DND-41 (cell line): Measurements from ENCODE around the gene RNF186.

ENCODE experiments used
- ATAC-seq: fragments of 200-7000 bp; cut with Tn5 transposase; 3 replicates; pipeline ENCODE4 v1.9.1; 2021; ENCODE audit warnings: low read depth; ENCODE audit not compliant: insufficient read depth
- DNase-seq: peaks from one replicate; pipeline ENCODE4 v3.0.0-alpha.2; 2020
- H2AFZ ChIP-seq: 2 replicates; pipeline ENCODE4 v1.6.0; 2012; ENCODE audit warnings: low read depth, low read length
- H3K27ac ChIP-seq: 2 replicates; pipeline ENCODE4 v1.5.1; 2012; ENCODE audit warnings: low read length, inconsistent platforms
- H3K27me3 ChIP-seq: fragments of 200-600 bp; sonication (generic); 2 replicates; pipeline ENCODE4 v1.6.0; 2012; ENCODE audit warnings: low read length, mild to moderate bottlenecking, inconsistent platforms; ENCODE audit not compliant: insufficient read depth, poor library complexity
- H3K36me3 ChIP-seq: 2 replicates; pipeline ENCODE4 v1.5.1; 2012; ENCODE audit warnings: low read length, inconsistent platforms; ENCODE audit not compliant: insufficient read depth
- H3K4me1 ChIP-seq: 2 replicates; pipeline ENCODE4 v1.5.1; 2012; ENCODE audit warnings: mild to moderate bottlenecking, low read length; ENCODE audit not compliant: insufficient read depth
- H3K4me2 ChIP-seq: 2 replicates; pipeline ENCODE4 v1.6.0; 2012; ENCODE audit warnings: mild to moderate bottlenecking, moderate library complexity, low read length, inconsistent platforms; ENCODE audit not compliant: insufficient read depth
- H3K4me3 ChIP-seq, 2 experiments: fragments of 200-600 bp in 1 of 2; shearing (Covaris generic) in 1 of 2; 2 replicates each; pipeline ENCODE4 v1.5.1; 2012 to 2016; ENCODE audit warnings: inconsistent platforms in 2 of 2, low read length in 2 of 2, mild to moderate bottlenecking in 2 of 2, low read depth in 1 of 2, moderate library complexity in 1 of 2
- H3K79me2 ChIP-seq: 2 replicates; pipeline ENCODE4 v1.6.0; 2012; ENCODE audit warnings: low read length, inconsistent platforms; ENCODE audit not compliant: insufficient read depth
- H3K9ac ChIP-seq: 2 replicates; pipeline ENCODE4 v1.6.0; 2012; ENCODE audit warnings: low read depth, mild to moderate bottlenecking, inconsistent platforms, low read length, moderate library complexity
- H3K9me3 ChIP-seq: 2 replicates; pipeline ENCODE4 v1.5.1; 2012; ENCODE audit warnings: low read length, moderate library complexity, mild to moderate bottlenecking, inconsistent platforms; ENCODE audit not compliant: insufficient read depth, severe bottlenecking
- H4K20me1 ChIP-seq: 2 replicates; pipeline ENCODE4 v1.6.0; 2012; ENCODE audit warnings: low read length; ENCODE audit not compliant: insufficient read depth
- EZH2 ChIP-seq: IDR thresholded peaks from 3 replicates; pipeline ENCODE4 v1.6.1; 2012; ENCODE audit warnings: borderline replicate concordance, low read depth, mild to moderate bottlenecking, moderate library complexity, low read length, inconsistent platforms; ENCODE audit not compliant: severe bottlenecking
- TF ChIP-seq, protein P1 (sequence below): IDR thresholded peaks from 2 replicates; pipeline ENCODE4 v1.5.1; 2012; ENCODE audit warnings: borderline replicate concordance, low read length, moderate library complexity, mild to moderate bottlenecking; ENCODE audit not compliant: poor library complexity, severe bottlenecking; ENCODE audit errors: extremely low read depth

Gene RNF186

DNA sequence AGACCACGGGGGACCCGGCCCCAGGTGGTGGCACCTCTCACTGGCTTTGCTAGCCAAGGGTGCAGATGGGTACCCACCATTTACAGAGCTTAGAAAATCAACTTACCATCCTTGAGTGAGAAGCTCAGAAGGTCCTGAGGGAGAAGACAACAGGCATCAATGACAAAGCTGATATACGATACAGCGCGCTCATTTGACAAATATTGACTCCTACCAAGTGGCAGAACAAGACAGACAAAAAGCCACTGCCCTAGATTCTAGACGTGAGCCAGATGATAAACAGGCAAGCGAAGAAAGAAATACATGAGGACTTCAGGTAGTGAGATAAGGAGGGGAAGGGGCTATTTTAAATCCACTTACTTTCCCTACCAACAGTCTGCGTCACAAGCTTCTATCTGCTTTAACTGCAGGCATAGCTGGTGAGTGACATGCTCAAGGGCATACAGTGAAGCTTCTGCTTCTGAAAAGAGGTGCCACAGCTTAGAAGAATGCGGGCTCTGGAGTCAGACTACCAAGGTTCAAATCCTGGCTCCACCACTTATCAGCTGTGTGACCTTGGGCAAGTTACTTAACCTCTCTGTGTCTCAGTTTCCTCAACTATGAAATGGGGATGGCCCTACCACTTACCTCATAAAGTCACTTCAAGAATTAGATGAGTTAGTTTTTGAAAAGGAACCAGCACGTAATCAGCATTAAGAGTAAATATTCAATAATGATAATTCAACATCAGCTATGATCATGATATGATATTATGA lies 44.5 kb downstream of the RNF186 start:
- TF ChIP-seq EZH2: no peak
- TF ChIP-seq, protein P1, sequence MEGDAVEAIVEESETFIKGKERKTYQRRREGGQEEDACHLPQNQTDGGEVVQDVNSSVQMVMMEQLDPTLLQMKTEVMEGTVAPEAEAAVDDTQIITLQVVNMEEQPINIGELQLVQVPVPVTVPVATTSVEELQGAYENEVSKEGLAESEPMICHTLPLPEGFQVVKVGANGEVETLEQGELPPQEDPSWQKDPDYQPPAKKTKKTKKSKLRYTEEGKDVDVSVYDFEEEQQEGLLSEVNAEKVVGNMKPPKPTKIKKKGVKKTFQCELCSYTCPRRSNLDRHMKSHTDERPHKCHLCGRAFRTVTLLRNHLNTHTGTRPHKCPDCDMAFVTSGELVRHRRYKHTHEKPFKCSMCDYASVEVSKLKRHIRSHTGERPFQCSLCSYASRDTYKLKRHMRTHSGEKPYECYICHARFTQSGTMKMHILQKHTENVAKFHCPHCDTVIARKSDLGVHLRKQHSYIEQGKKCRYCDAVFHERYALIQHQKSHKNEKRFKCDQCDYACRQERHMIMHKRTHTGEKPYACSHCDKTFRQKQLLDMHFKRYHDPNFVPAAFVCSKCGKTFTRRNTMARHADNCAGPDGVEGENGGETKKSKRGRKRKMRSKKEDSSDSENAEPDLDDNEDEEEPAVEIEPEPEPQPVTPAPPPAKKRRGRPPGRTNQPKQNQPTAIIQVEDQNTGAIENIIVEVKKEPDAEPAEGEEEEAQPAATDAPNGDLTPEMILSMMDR: no peak
- no peak for ATAC-seq
- Histone ChIP-seq H3K27ac (no peak overlapping the region), H3K27me3 (no peaks in the 10 kb centered on the region), H3K9ac (no peak overlapping the region), H3K4me3 (no peak overlapping the region), H3K4me1 (no peaks in the 10 kb centered on the region), H3K79me2 (no peaks in the 10 kb centered on the region), H3K36me3 (no peaks in the 10 kb centered on the region), H4K20me1 (0 out of 2 replicates have a peak, but pooled peaks cover 3% of the 10 kb centered on the region), H3K4me2 (no peak overlapping the region), H2AFZ (no peak overlapping the region), H3K9me3 (no peaks in the 10 kb centered on the region)
- no peak for DNase-seq

DNA sequence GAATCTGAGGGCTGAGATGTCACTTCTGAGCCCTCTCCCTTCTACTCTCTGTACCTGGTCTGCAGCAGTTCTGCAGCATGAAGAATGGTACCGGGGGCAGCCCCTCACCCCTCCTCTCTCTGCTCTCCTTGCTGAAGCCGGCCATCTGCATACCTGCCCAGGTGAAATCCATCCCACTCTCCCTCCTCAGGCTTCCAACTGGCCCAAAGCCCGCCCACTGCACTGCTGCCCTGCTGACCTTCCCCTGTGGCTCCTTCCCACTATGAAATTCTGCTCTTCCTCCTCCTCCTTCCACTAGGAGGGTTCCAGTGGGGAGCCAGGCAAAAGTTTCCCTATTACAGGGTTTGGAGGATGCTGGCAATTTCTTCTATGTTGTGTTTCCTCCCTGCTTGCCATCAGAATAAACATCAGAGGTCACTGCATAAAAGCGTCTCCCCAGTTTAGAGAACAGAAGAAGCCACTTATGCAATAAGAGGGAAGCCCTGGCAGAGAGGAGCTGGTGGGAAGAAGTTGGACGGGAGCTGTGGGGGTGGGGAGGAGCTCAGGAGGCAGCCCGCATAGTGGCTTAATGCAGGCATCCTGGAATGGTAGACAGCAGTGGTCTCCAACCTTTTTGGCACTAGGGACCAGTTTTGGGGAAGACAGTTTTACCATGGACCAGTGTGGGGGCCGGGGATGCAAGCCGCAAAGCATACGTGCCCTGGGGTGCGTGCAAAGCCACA lies 45.7 kb downstream of the RNF186 start:
- H3K9ac ChIP-seq: no peak overlapping the region
- no peak overlapping the region for H3K4me3 ChIP-seq
- H3K36me3 ChIP-seq: no peaks in the 10 kb centered on the region
- no peak overlapping the region for H3K4me2 ChIP-seq
- TF ChIP-seq, protein P1: no peak
- TF ChIP-seq EZH2: no peak
- no peak overlapping the region for H3K27ac ChIP-seq
- 0 out of 2 replicates have a peak, but pooled peaks cover 3% of the 10 kb centered on the region for H4K20me1 ChIP-seq
- H3K9me3 ChIP-seq: no peaks in the 10 kb centered on the region
- H2AFZ ChIP-seq: no peak overlapping the region
- ATAC-seq (no peak), DNase-seq (no peak)
- H3K4me1 ChIP-seq: no peaks in the 10 kb centered on the region
- no peaks in the 10 kb centered on the region for H3K27me3 ChIP-seq
- H3K79me2 ChIP-seq: no peaks in the 10 kb centered on the region

DNA sequence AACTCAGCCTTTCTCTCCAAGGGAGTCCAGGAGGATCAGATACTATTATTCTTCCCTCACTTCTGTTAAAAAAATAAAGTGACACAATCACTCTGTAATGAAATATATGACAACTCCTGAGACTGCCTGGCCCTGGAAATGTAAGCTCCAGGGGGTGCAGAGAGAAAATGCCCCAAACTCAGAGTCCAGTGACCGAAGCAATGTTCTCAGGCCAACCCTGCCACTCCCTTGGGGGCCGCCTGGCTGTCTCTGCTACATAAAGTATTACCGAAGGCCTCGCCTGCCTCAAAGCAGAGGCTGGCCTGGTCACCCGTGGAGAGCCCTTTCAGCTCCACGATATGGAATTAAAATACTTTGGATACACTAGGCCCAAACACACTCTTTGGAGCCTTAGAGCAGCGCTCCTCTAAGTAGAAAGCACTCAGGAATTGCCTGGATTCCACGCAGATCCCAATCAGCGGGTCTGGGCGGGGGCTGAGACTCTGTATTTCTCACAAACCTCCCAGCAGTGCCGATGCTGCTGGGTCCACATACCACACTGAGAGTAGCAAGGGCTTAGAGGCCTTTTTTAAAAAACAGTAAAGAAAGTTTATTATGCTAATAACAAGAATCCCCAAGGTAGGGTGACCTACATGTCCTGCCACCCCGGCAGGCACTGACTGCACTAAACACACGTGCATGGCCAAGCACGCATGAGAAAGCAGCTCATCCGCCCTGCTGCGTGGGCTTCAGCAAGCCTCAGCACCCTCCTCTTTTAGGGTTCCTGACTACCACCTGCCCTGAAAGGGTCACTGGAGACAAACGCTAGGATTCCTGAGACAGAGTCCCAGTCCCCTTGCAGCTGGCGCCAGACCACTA lies 46.5 kb downstream of the RNF186 start:
- TF ChIP-seq, protein P1: no peak
- TF ChIP-seq EZH2: no peak
- Histone ChIP-seq H4K20me1 (0 out of 2 replicates have a peak, but pooled peaks cover 3% of the 10 kb centered on the region), H3K79me2 (no peaks in the 10 kb centered on the region), H3K36me3 (no peaks in the 10 kb centered on the region), H3K4me3 (no peak overlapping the region), H3K9ac (no peak overlapping the region), H3K4me2 (no peak overlapping the region), H3K4me1 (no peaks in the 10 kb centered on the region), H3K27ac (no peak overlapping the region), H3K27me3 (no peaks in the 10 kb centered on the region), H3K9me3 (no peaks in the 10 kb centered on the region), H2AFZ (no peak overlapping the region)
- DNase-seq: no peak
- no peak for ATAC-seq
